OCI-LY3 (cell line): ENCODE results near the gene OR1A2.
"Not testable (repeated sequence)": the region's sequence is repeated elsewhere in the genome, so short reads cannot be mapped to it uniquely, and the experiment has no call there.

Experiments
- H2AFZ ChIP-seq: fragments of 200-600, 300-600 bp; shearing (Covaris generic); 2 replicates; pipeline ENCODE4 v1.6.0; 2014; ENCODE audit warnings: antibody characterized with exemption, low read depth, low read length
- H3K27ac ChIP-seq: fragments of 200-600, 300-600 bp; sonication (generic); 2 replicates; pipeline ENCODE4 v1.5.1; 2014; ENCODE audit warnings: mild to moderate bottlenecking, low read length, moderate library complexity, mixed read lengths
- H3K27me3 ChIP-seq: fragments of 200-600, 300-600 bp; sonication (generic); 2 replicates; pipeline ENCODE4 v1.6.1; 2014; ENCODE audit warnings: low read depth, low read length, mixed read lengths
- H3K36me3 ChIP-seq: fragments of 200-600, 300-600 bp; sonication (generic); replicated peaks from 2 replicates; pipeline ENCODE3; 2014; ENCODE audit warnings: low read depth, low read length, mixed read lengths
- H3K4me1 ChIP-seq: fragments of 300-600, 200-600 bp; sonication (generic); 2 replicates; pipeline ENCODE4 v1.6.1; 2014; ENCODE audit warnings: low read length, mixed read lengths
- H3K4me2 ChIP-seq: fragments of 200-600, 300-600 bp; sonication (generic); 2 replicates; pipeline ENCODE4 v1.6.1; 2014; ENCODE audit warnings: low read length, mixed read lengths
- H3K4me3 ChIP-seq: fragments of 300-600, 200-600 bp; sonication (generic); 2 replicates; pipeline ENCODE4 v1.5.1; 2014; ENCODE audit warnings: antibody characterized with exemption, mild to moderate bottlenecking, low read length, moderate library complexity
- H3K79me2 ChIP-seq: fragments of 300-600, 200-600 bp; shearing (Covaris generic); 2 replicates; pipeline ENCODE4 v1.6.1; 2014; ENCODE audit warnings: mild to moderate bottlenecking, low read length, mixed read lengths
- H3K9ac ChIP-seq: fragments of 300-600, 200-600 bp; shearing (Covaris generic); 2 replicates; pipeline ENCODE4 v1.6.0; 2014; ENCODE audit warnings: mild to moderate bottlenecking, low read length, moderate library complexity
- H3K9me3 ChIP-seq: fragments of 200-600, 300-600 bp; shearing (Covaris generic); 2 replicates; pipeline ENCODE4 v1.6.1; 2014; ENCODE audit warnings: low read length, mixed read lengths; ENCODE audit not compliant: insufficient read depth
- H4K20me1 ChIP-seq: fragments of 200-600, 300-600 bp; sonication (generic); 2 replicates; pipeline ENCODE4 v1.6.1; 2016; ENCODE audit warnings: low read length, mixed read lengths; ENCODE audit not compliant: insufficient read depth
- EZH2phosphoT487 ChIP-seq: fragments of 200-600 bp; shearing (Covaris generic); IDR thresholded peaks from 2 replicates; pipeline ENCODE4 v1.6.1; 2018; ENCODE audit warnings: antibody characterized with exemption, mixed run types, low read depth
- TF ChIP-seq, protein P1 (sequence below): fragments of 200-600, 300-600 bp; sonication (generic); IDR thresholded peaks from 2 replicates; pipeline ENCODE4 v1.5.1; 2014; ENCODE audit warnings: antibody characterized with exemption, low read length, low read depth

Gene OR1A2

DNA sequence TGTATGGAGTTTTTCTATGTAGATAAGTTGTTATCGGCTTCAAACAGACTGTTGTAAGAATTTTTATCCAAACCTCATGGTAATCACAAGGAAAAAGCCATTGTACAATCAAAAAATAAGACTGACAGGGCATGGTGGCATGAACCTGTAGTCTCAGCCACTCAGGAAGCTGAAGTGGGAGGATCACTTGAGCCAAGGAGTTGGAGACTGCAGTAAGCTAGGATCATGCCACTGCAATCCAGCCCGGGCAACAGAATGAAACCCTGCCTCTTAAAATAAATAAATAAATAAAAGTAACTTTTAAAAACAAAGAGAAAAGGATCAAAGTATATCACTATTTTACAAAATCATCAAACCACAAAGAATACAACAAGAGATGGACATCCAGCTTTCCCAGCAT, 24.5 kb downstream of the OR1A2 start:
- Histone ChIP-seq H3K36me3 (no peaks in the 10 kb centered on the region), H2AFZ (no peak overlapping the region), H3K27me3 (no peaks in the 10 kb centered on the region), H3K4me1 (no peaks in the 10 kb centered on the region), H3K9ac (no peak overlapping the region), H3K27ac (no peak overlapping the region), H3K4me2 (no peak overlapping the region), H3K79me2 (no peaks in the 10 kb centered on the region), H4K20me1 (no peaks in the 10 kb centered on the region), H3K9me3 (no peaks in the 10 kb centered on the region), H3K4me3 (no peak overlapping the region)
- TF ChIP-seq, protein P1, sequence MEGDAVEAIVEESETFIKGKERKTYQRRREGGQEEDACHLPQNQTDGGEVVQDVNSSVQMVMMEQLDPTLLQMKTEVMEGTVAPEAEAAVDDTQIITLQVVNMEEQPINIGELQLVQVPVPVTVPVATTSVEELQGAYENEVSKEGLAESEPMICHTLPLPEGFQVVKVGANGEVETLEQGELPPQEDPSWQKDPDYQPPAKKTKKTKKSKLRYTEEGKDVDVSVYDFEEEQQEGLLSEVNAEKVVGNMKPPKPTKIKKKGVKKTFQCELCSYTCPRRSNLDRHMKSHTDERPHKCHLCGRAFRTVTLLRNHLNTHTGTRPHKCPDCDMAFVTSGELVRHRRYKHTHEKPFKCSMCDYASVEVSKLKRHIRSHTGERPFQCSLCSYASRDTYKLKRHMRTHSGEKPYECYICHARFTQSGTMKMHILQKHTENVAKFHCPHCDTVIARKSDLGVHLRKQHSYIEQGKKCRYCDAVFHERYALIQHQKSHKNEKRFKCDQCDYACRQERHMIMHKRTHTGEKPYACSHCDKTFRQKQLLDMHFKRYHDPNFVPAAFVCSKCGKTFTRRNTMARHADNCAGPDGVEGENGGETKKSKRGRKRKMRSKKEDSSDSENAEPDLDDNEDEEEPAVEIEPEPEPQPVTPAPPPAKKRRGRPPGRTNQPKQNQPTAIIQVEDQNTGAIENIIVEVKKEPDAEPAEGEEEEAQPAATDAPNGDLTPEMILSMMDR: no peak

DNA sequence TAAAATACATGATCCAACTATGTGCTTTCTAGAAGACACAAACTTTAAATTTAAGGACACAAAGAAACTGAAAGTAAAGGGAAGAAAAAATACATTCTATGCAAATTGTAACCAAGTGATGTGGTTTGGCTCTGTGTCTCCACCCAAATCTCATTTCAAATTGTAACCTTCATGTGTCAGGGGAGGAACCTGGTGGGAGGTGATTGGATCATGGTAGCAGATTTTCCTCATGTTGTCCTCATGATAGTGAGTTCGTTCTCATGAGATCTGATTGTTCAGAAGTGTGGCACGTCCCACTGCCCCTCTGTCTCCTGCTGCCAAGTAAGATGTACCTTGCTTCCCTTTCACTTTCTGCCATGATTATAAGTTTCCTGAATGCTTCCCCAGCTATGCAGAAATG, 25.2 kb downstream of the OR1A2 start:
- no peaks in the 10 kb centered on the region for H3K27me3 ChIP-seq
- H4K20me1 ChIP-seq: no peaks in the 10 kb centered on the region
- H3K9ac ChIP-seq: no peak overlapping the region
- no peaks in the 10 kb centered on the region for H3K36me3 ChIP-seq
- no peaks in the 10 kb centered on the region for H3K4me1 ChIP-seq
- no peaks in the 10 kb centered on the region for H3K9me3 ChIP-seq
- H3K79me2 ChIP-seq: no peaks in the 10 kb centered on the region
- H3K27ac ChIP-seq: no peak overlapping the region
- no peak for TF ChIP-seq EZH2phosphoT487
- TF ChIP-seq, protein P1: no peak
- no peak overlapping the region for H3K4me3 ChIP-seq
- no peak overlapping the region for H3K4me2 ChIP-seq
- H2AFZ ChIP-seq: no peak overlapping the region

DNA sequence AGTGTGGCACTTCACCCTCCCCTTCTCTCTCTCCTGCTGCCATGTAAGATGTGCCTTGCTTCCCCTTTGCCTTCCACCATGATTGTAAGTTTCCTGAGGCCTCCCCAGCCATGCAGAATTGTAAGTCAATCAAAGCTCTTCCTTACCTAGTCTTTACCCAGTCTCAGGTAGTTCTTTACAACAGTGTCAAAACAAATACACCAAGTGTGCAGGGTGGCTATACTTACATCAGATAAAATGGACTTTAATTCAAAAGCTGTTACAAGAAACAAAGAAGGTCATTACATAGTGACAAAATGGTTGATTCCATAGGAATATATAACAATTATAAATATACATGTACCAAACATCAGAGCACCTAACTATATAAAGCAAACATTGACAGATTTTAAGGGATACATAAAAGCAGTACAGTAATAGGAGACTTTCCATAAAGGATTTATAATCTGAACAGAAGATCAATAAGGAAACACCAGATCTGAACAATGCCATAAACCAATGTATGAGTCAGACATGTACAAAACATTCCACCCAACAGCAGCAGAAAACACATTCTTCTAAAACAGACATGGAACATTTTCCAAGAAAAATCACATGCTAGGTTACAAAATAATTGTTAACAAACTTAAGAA, 27.5 kb downstream of the OR1A2 start:
- H2AFZ ChIP-seq, H3K9me3 ChIP-seq, H3K36me3 ChIP-seq, H3K27ac ChIP-seq, H3K4me1 ChIP-seq, H3K4me2 ChIP-seq, H3K79me2 ChIP-seq, H4K20me1 ChIP-seq, H3K9ac ChIP-seq, H3K4me3 ChIP-seq, H3K27me3 ChIP-seq: not testable (repeated sequence)

DNA sequence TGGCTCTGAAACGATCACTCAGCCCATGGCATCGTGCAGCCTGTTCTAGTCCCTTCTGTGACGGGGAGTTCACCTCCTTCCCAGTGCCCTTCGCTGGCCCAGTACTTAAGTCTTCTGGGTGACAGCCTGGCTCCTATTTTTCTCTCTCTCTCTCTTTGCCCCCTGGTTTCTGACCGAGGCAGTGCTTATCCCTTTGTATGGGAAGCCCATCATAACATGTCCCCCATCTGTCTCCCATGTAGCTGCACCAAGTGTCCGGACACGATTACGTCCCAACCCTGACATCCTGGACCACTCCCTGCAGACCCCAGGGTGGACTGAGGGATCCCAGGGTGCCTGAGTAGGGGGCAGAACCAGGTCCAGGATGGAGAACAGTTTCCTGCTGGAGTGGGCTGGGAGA, 35.0 kb downstream of the OR1A2 start:
- not testable (repeated sequence) for H3K9ac ChIP-seq, H4K20me1 ChIP-seq, H3K79me2 ChIP-seq, H2AFZ ChIP-seq, H3K27me3 ChIP-seq, H3K4me2 ChIP-seq, H3K36me3 ChIP-seq, H3K27ac ChIP-seq, H3K4me3 ChIP-seq, H3K4me1 ChIP-seq, H3K9me3 ChIP-seq

DNA sequence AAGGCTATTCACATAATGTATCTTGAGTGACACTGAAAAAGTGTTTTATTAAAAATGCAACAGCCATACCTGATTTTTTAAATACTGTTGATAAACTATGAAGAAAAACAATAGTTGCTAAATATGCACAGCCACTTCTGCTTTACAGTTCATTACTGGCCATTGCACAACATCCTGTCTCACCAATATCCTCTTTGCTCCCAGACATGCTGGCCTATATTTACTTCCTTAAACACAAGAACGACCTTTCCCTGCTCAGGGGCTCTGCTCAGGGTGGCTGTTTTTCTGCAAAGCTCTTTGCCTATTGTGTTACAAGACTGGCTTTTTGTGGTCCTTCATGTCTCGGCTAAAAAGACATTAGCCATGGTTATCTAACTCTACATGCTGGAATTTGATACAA, 41.4 kb downstream of the OR1A2 start:
- H3K36me3 ChIP-seq, H4K20me1 ChIP-seq, H3K27ac ChIP-seq: not testable (repeated sequence)

DNA sequence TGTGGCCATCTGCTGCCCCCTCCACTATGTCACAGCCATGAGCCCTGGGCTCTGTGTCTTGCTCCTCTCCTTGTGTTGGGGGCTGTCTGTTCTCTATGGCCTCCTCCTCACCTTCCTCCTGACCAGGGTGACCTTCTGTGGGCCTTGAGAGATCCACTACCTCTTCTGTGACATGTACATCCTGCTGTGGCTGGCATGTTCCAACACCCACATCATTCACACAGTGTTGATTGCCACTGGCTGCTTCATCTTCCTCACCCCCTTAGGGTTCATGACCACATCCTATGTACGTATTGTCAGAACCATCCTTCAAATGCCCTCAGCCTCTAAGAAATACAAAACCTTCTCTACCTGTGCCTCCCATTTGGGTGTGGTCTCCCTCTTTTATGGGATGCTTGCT, 43.7 kb downstream of the OR1A2 start:
- H2AFZ ChIP-seq, H3K4me1 ChIP-seq, H3K4me3 ChIP-seq, H4K20me1 ChIP-seq, H3K4me2 ChIP-seq, H3K36me3 ChIP-seq, H3K9ac ChIP-seq, H3K9me3 ChIP-seq, H3K27me3 ChIP-seq, H3K79me2 ChIP-seq, H3K27ac ChIP-seq: not testable (repeated sequence)

More for the DNA sequence above, 41.4 kb downstream of the OR1A2 start:
- H2AFZ ChIP-seq, H3K9me3 ChIP-seq, H3K4me3 ChIP-seq, H3K27me3 ChIP-seq, H3K9ac ChIP-seq, H3K4me1 ChIP-seq, H3K79me2 ChIP-seq, H3K4me2 ChIP-seq: not testable (repeated sequence)

DNA sequence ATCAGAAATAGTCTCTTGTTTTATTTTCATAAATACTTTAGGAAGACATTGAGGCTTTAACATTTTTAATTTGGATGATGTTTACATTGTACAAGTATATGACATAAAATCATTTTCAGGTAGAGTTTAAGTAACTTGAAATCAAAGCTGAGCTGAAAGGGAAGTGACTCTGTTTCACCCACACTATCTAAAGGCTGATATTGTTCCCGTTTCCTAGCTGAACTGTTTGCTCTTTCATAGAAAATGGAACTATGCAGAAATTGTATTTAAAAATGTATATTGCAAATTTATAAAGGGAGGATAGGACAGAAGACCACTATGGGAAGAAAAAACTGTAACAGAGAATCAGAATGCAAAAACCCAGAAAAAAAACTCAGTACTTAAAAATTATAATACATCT, 47.5 kb downstream of the OR1A2 start:
- not testable (repeated sequence) for H3K4me1 ChIP-seq, H3K9me3 ChIP-seq, H3K79me2 ChIP-seq, H3K4me3 ChIP-seq, H3K27me3 ChIP-seq, H2AFZ ChIP-seq, H3K9ac ChIP-seq, H4K20me1 ChIP-seq, H3K4me2 ChIP-seq, H3K27ac ChIP-seq, H3K36me3 ChIP-seq
